Endothelial cell of hepatic sinusoid (primary cell): ENCODE data around the gene ISM2.

Experiments used
- in situ Hi-C: cut with HindIII; loops from 2 replicates; pipeline ENCODE4 v1.10.0; 2017; ENCODE audit warnings: low sequenced_read_pairs

The ISM2 gene

DNA sequence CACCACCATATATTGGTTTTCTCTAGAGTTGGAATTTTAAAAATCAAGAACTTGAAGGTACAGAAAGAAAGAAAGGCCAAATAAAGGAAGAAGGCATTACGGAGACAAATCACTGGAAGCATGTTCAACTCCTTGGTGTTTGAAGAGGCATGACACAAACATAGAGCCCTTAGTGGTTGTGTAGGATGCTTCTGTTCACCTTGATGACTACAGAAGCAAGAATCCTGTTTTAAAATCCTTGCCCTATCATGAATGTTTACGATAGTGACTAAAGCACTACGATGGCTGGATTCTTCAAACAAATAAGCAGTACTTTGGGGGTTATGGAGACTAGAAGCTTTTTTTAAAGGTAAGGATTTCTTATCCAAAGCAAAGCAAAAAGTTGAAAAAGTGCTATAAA, 10.3 kb upstream of the ISM2 start:
- in situ Hi-C loops = no loop called here

GRCh38 chr14:77508249-77508648, 9.6 kb upstream of the ISM2 start:
- in situ Hi-C loops = no loop called here

DNA sequence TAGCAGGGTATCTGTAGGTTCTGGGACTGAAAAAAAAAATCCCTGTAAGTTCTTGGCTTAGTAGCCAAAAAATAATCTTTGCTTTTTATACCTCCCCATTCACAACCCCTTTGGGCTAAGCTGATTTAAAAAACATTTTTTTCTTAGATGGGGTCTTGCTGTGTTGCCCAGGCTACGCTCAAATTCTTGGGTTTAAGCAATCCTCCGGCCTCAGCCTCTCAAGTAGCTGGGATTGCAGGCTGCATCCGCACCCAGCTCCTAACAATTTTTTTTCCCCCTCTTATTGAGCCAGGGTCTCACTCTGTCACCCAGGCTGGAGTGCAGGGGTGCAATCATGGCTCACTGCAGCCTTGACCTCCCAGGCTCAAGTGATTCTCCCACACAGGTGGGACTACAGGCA, 9.1 kb upstream of the ISM2 start:
- in situ Hi-C loops = no loop called here

DNA sequence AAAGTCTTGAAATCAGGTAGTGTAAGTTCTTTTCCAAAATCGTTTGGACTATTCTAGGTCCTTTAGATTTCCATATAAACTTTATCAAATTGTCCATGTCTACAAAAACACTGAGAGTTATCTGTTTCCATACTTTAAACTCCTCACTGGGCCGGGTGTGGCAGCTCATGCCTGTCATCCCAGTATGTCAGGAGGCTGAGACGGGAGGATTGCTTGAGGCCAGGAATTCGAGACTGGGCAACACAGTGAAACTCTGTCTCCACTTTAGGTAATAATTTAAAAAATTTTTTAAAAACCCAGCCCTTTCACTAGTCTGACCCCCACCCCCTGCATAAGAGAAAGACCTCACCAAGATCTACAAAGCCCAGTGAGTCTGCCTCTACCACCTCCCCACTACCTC, 6.4 kb upstream of the ISM2 start:
- in situ Hi-C loops = no loop called here

DNA sequence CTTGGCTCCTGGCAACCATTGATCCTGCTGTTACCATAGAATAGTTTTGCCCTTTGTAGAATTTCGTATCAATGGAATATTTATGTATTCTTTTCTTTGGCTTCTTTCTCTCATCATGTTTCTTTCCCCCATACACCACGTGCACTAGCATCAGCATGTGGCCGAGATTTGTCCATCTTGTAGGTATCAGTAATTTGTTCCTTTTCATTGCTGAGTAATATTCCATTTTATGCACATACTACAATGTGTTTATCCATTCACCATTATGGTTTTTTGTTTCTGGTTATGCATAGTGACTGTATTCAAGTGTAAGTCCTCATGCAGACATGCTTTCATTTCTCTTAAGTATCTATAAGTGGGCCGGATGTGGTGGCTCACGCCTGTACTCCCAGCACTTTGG, 4.5 kb upstream of the ISM2 start:
- in situ Hi-C loops = no loop called here

GRCh38 chr14:77502109-77502782, 3.6 kb upstream of the ISM2 start:
- in situ Hi-C loops = no loop called here

GRCh38 chr14:77498984-77499527, 440 bp upstream of the ISM2 start:
- in situ Hi-C loops = no loop called here

- in situ Hi-C loops = no loop called here
Measured at GRCh38 chr14:77495334-77495733, 3.3 kb downstream of the ISM2 start.

DNA sequence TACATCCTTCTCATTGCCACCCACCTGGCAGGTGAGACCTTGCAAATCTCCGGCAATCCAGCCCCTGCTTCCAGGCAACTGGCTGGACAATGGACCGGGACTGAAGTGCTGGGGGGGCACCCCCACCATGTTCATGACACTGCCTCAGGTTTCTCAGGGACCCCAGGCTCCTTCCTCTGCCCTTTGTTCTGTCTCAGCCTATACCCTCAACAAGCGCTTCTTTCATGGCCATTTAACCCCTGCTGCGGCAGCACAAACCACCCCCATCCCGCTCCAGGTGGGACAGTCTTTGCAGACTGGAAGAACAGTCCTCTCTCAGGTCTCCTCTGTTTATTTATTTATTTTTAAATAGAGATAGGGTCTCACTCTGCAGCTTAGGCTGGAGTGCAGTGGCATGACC, 7.6 kb downstream of the ISM2 start:
- in situ Hi-C loops = no loop called here

DNA sequence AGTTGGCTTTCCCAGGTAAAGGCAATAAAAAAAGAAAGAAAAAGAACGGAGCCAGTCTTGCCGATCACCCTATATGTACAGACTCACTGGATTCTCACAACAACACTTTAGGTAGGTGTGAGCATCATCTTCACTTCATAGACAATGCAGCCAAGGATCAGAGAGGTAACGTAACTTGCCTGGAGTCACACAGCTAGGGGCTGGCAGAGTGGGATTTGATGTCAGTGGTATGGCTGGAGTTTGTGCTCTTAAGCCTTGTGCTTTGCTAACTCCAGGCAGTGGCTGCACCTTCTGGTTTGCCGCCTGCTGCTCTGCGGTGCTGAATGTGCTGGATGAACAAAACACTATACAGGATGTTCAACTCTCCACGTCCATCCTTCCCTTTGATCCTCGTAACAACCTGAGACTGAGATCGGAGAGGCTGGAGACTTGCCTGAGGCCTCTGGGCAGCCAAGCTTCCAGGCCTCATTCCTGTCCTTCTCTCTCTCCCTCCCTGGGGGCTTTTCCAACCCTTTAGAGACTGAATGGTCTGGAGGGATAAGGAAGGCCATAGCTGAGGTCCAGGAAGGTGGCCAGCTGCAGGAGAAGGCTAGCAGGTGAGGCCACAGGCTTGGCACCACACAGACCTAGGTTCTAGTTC, 8.1 kb downstream of the ISM2 start:
- in situ Hi-C loops = no loop called here

DNA sequence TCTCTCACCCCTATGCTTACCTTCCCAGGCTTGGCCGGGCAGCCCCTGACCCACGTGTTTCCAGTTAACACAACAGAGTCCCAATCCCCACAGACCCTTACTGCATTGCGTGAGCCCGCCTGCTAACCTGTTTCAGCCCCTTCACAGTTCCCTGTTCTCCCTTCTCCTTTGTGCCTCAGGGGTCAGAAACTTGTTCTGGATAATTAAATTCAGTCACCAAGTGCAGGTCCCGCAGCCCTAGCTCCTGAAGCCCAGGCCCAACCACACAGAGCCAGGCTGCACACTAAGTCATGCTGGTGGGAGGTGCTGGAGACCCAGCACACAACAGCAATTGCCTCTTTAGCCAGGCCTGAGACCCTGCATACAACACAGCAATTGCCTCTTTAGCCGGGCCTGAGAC, 9.6 kb downstream of the ISM2 start:
- in situ Hi-C loops = no loop called here

DNA sequence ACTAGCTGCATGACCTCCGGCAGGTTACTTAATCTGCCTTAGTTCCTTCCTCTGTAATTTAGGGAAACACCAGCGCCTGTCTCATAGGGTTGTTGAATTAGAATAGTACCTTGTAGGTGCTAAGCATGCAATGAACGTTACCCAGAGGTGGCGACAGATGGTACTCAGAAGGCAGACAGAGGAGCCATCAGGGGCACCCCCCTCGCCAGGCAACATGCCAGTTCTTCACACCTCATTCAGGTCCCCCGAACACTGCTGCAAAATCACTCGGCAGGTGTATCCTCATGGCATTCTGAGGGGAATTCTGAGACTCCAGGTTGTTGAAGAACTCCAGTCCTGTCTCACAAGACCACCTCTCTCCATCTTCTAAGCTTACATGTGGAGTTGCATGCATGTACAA, 10.1 kb downstream of the ISM2 start:
- in situ Hi-C loops = no loop called here

GRCh38 chr14:77485901-77486678, 12.5 kb downstream of the ISM2 start:
- in situ Hi-C loops = no loop called here

GRCh38 chr14:77485256-77485655, 13.4 kb downstream of the ISM2 start:
- in situ Hi-C loops = no loop called here

- in situ Hi-C loops = no loop called here
Measured at GRCh38 chr14:77482422-77482821, 16.2 kb downstream of the ISM2 start.

DNA sequence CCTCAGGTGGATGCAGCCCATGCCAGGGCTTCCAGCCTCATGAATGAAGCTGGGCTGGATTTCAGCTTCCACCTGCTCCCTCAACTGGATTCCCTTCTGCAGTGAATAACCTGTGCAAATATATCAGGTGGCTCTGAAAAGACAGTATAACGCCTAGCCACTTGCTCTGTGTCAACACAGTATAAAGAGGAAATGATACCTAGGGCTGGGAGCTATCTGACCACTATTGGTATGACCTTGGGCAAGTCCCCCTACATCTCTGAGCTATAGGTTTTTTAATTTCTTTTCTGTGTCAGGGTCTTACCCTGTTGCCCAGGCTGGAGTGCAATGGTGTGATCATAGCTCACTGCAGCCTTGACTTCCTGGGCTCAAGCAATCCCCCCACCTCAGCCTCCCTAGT, 19.8 kb downstream of the ISM2 start:
- in situ Hi-C loops = no loop called here

DNA sequence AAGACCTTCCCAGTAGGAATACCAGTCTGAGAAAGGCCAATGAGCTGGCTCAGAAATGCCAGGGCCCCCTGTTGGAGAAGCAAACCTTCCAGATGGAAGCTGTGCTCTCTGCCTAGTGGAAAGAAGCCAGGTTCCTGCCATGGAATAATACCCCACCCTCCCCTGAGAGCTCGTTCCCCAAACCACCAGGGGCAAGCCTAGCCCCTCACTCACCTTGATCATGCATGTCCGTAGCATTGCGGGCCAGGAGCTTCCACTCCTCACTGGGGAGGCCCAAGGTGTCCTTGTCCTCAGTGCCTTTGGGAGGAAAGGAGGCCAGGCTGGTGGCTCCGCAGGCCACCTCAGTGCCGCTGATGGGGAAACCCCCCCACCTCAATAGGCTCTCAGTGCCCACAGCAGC, 20.6 kb downstream of the ISM2 start:
- in situ Hi-C loops = no loop called here

- in situ Hi-C loops = no loop called here
Measured at GRCh38 chr14:77475432-77476115, 23.0 kb downstream of the ISM2 start.

- in situ Hi-C loops = no loop called here
Measured at GRCh38 chr14:77474479-77475177, 24.0 kb downstream of the ISM2 start.

DNA sequence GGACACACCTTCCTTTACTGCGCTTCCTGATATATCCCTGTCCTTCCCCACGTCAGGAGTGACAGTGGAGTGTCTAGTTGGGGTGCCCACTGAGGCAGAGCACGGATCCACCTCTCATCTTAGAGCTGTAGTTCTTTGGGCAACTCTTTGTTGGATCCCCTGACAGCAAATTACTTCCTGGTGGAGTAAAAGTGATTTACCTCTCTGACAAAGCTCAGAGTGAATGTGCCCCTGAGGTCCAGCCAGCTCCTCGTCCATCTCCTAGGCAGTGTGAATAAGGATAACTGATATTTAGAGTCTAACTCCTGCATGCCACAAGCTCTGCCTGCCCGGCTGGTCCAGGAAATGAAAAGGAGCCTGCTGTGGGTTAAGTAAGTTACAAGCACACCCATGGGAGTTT, 24.7 kb downstream of the ISM2 start:
- in situ Hi-C loops = no loop called here
